ENCODE results near the gene NT5DC2. TPM values are rescaled to one million over a fixed set of nuclear protein-coding genes. Genes with fewer than 3 reads are reported as not detected.
A peak's percentile ranks its signal among the peaks of the same experiment; 100 is the strongest.

Gene NT5DC2
- total and polyA plus RNA-seq, 8 donors: 4.6 to 56.2 (median 21.6) TPM

DNA sequence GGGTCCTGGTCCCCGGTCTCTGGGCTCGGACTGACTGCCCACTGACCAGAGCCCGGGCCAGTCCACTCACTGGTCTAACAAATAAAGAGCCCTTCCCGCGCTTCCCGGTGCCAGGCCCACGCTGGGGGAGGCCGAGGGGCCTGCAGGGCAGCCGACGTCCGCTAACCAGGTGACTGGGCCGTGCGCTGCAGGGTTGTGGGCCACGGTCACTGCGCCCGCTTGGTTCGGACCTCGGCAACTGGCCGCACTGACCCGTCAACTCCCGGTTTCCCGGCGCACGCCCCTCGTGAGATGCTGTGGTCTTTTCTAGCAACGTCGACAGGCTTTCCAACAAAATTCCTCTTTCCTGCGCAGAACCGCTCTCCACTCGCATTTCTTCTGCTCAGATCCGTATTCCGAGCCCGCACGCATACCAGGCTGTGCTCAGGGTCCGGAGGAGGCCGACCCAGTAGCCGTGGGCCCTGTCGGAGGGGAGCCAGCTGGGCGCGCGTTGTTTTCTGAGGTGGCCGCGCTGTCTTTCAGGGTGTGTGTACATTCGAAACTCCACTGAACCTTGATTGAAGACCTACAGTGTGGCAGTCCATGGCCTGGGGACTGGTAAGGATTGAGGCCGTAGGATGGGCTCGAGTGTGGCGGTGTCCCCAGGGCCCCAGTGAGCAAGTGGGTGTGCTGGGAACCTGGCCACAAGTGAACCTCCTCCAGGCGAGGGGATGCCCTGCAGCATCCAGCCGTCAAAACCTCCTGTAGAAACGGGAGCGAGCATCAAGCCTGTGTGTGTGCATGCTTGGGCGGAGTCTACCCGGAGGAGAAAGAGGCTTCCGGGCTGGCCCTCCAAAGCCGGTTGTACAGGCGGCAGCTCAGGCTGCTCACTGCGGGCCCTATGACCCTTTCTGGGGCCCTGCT lies 875 bp upstream of the NT5DC2 start:
- Histone ChIP-seq H3K9me3 (no peaks in the 10 kb centered on the region), H3K27me3 (peaks cover 0 to 13% (median 0%) of the 10 kb centered on the region in 3 donors), H3K27ac (peak overlapping the region; percentile 29 to 89 (median 82)), H3K36me3 (no peaks in the 10 kb centered on the region), H3K4me3 (peak overlapping the region; percentile 64 to 70 (median 64)), H3K4me1 (peaks cover 38 to 84% (median 68%) of the 10 kb centered on the region in 4 donors)
- TF ChIP-seq POLR2A (IDR thresholded peaks at IDR 0.05) (no peak), POLR2AphosphoS5 (IDR thresholded peaks at IDR 0.05) (no peak), EP300 (IDR thresholded peaks at IDR 0.05) (no peak)
- TF ChIP-seq, protein P1, sequence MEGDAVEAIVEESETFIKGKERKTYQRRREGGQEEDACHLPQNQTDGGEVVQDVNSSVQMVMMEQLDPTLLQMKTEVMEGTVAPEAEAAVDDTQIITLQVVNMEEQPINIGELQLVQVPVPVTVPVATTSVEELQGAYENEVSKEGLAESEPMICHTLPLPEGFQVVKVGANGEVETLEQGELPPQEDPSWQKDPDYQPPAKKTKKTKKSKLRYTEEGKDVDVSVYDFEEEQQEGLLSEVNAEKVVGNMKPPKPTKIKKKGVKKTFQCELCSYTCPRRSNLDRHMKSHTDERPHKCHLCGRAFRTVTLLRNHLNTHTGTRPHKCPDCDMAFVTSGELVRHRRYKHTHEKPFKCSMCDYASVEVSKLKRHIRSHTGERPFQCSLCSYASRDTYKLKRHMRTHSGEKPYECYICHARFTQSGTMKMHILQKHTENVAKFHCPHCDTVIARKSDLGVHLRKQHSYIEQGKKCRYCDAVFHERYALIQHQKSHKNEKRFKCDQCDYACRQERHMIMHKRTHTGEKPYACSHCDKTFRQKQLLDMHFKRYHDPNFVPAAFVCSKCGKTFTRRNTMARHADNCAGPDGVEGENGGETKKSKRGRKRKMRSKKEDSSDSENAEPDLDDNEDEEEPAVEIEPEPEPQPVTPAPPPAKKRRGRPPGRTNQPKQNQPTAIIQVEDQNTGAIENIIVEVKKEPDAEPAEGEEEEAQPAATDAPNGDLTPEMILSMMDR (IDR thresholded peaks at IDR 0.05): no peak
- DNase-seq: peak; percentile 30 to 78
- 47 to 60% (median 56%) methylated on average over 43 to 57 of the region's 57 CpGs for WGBS, 5 donors
- intact Hi-C loops (cut with DNase I; ENCODE audit: low total_unique reads): no loop called here

DNA sequence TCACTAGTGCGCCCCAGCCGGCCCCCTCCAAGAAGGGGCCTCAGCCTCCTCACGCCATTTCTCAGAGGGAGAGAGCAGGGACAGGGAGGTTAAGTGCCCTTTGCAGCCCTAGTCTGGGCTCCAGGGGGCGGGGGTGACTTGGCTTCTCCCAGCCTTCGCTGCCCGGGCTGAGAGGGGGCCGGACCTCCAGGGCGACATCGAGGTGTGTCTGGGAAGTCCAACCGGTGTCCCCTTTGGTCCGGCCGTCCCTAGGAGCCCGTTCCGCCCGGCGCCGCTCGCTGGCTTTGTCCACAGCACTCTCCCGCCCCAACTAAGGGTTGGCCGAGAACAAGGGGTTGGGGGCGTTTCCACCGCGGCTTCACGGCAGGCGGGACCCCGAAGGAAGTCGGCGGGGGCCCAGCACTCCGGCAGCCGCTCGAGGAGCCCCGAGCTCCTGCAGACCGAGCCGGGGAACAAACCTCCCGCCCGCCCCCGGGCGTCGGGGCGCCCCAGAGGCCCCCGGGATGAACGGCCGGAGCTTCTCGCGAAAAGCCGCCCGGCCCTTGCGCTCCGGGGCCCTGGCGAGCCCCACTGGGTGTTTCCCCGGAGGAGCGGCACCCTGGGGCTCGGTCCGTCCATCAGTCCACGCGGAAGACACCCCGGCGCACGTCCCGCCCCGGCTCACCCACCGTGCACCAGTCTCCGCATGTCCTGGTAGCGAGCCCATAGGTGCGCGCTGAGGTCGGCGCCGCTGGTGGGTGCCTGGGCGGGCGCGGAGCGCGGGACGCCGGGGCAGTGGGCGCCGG lies 627 bp downstream of the NT5DC2 start:
- Histone ChIP-seq H3K4me1 (peaks cover 30 to 71% (median 53%) of the 10 kb centered on the region in 4 donors), H3K27me3 (peaks cover 0 to 13% (median 0%) of the 10 kb centered on the region in 3 donors), H3K27ac (peak overlapping the region in 4 of 5 donors; percentile 29 to 76 (median 72)), H3K4me3 (peak overlapping the region; percentile 63 to 77 (median 64)), H3K9me3 (no peaks in the 10 kb centered on the region), H3K36me3 (peaks cover 0 to 12% (median 11%) of the 10 kb centered on the region in 4 donors)
- WGBS, 5 donors: 3 to 17% (median 4%) methylated on average over 11 to 78 of the region's 78 CpGs
- peak; percentile 32 to 71 for DNase-seq
- TF ChIP-seq POLR2AphosphoS5 (IDR thresholded peaks at IDR 0.05): no peak
- TF ChIP-seq, protein P1 (IDR thresholded peaks at IDR 0.05): no peak
- no peak for TF ChIP-seq POLR2A (IDR thresholded peaks at IDR 0.05)
- no peak for TF ChIP-seq EP300 (IDR thresholded peaks at IDR 0.05)
- intact Hi-C loops (cut with DNase I; ENCODE audit: low total_unique reads): no loop called here

DNA sequence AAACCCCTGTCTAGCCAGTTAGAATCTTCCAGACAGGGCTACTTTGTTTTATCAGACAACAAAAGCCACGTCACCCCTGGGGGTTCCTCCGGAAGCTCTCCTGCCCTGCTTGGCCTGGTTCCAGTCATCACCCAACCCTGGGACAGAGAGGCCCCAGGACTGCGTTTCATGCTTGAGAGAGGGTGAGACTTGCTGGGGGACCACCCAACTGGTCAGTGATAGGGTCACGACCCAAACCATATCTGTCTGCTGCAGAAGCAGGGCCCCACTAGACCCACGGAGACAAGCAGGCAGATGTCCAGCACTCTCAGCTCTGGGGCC lies 1.2 kb downstream of the NT5DC2 start:
- 42 to 67% (median 49%) methylated on average over 5 of the region's 5 CpGs for WGBS, 5 donors
- peak; percentile 41 to 65 for DNase-seq
- TF ChIP-seq, protein P1 (IDR thresholded peaks at IDR 0.05): no peak
- TF ChIP-seq POLR2AphosphoS5 (IDR thresholded peaks at IDR 0.05) (no peak), POLR2A (IDR thresholded peaks at IDR 0.05) (no peak), EP300 (IDR thresholded peaks at IDR 0.05) (no peak)
- Histone ChIP-seq H3K27me3 (peaks cover 0 to 13% (median 0%) of the 10 kb centered on the region in 3 donors), H3K9me3 (no peaks in the 10 kb centered on the region), H3K27ac (peak overlapping the region in 4 of 5 donors; percentile 29 to 76 (median 72)), H3K4me3 (peak overlapping the region; percentile 63 to 77 (median 64)), H3K36me3 (peaks cover 0 to 18% (median 16%) of the 10 kb centered on the region in 4 donors), H3K4me1 (peaks cover 24 to 65% (median 48%) of the 10 kb centered on the region in 4 donors)
- intact Hi-C loops (cut with DNase I; ENCODE audit: low total_unique reads): no loop called here
